Epidermal melanocyte (primary cell): ENCODE results near the gene VSIG4.
"Not testable (repeated sequence)": the region's sequence is repeated elsewhere in the genome, so short reads cannot be mapped to it uniquely, and the experiment has no call there.

Experiments
- DNase-seq: peaks from one replicate; pipeline ENCODE4 v3.0.0; 2011; ENCODE audit warnings: low spot score; ENCODE audit not compliant: insufficient read length

The VSIG4 gene

GRCh38 chrX:66039944-66040343 is at the start of gene VSIG4:
Gene VSIG4, minus strand, starts transcription at chrX:66040080. Its CDS starts 82 bp downstream, at chrX:66039998.
- DNase-seq: no peak

- no peak for DNase-seq
These were observed 36.9 kb upstream of the VSIG4 start for GRCh38 chrX:66076801-66077200.

GRCh38 chrX:66074920-66075879 is 35.3 kb upstream of the VSIG4 start:
- DNase-seq: no peak

- DNase-seq: no peak
These were observed 31.2 kb upstream of the VSIG4 start for GRCh38 chrX:66071126-66071525.

- DNase-seq: no peak
These were observed 24.4 kb upstream of the VSIG4 start for GRCh38 chrX:66064261-66064660.

- not testable (repeated sequence) for DNase-seq
These were observed 17.1 kb upstream of the VSIG4 start for GRCh38 chrX:66057019-66057418.

- no peak for DNase-seq
These were observed 15.1 kb upstream of the VSIG4 start for GRCh38 chrX:66054978-66055377.

GRCh38 chrX:66053414-66053813 is 13.5 kb upstream of the VSIG4 start:
- DNase-seq: no peak

GRCh38 chrX:66051980-66052379 is 12.1 kb upstream of the VSIG4 start:
- no peak for DNase-seq

- DNase-seq: no peak
These were observed 10.3 kb upstream of the VSIG4 start for GRCh38 chrX:66050140-66050569.

- DNase-seq: no peak
These were observed 9.2 kb upstream of the VSIG4 start for GRCh38 chrX:66049056-66049455.

- DNase-seq: no peak
These were observed 6.8 kb upstream of the VSIG4 start for GRCh38 chrX:66046612-66047235.

GRCh38 chrX:66045894-66046293 is 6.0 kb upstream of the VSIG4 start:
- DNase-seq: no peak

GRCh38 chrX:66043584-66043983 is 3.7 kb upstream of the VSIG4 start:
- DNase-seq: no peak

- no peak for DNase-seq
These were observed 2.6 kb upstream of the VSIG4 start for GRCh38 chrX:66042307-66043077.

- DNase-seq: no peak
These were observed 1.8 kb downstream of the VSIG4 start for GRCh38 chrX:66038115-66038514.

GRCh38 chrX:66036231-66036630 is 3.6 kb downstream of the VSIG4 start:
- no peak for DNase-seq

GRCh38 chrX:66035667-66036066 is 4.2 kb downstream of the VSIG4 start:
- DNase-seq: no peak

GRCh38 chrX:66030505-66031317 is 9.2 kb downstream of the VSIG4 start:
- DNase-seq: no peak

GRCh38 chrX:66028936-66029335 is 10.9 kb downstream of the VSIG4 start:
- DNase-seq: no peak

GRCh38 chrX:66024570-66024969 is 15.3 kb downstream of the VSIG4 start:
- DNase-seq: no peak
